ELR (cell line): ENCODE data around the gene VASN.

Experiments
- DNase-seq: peaks from one replicate; pipeline ENCODE4 v3.0.0-alpha.2; 2015; ENCODE audit warnings: low read depth

VASN gene

DNA sequence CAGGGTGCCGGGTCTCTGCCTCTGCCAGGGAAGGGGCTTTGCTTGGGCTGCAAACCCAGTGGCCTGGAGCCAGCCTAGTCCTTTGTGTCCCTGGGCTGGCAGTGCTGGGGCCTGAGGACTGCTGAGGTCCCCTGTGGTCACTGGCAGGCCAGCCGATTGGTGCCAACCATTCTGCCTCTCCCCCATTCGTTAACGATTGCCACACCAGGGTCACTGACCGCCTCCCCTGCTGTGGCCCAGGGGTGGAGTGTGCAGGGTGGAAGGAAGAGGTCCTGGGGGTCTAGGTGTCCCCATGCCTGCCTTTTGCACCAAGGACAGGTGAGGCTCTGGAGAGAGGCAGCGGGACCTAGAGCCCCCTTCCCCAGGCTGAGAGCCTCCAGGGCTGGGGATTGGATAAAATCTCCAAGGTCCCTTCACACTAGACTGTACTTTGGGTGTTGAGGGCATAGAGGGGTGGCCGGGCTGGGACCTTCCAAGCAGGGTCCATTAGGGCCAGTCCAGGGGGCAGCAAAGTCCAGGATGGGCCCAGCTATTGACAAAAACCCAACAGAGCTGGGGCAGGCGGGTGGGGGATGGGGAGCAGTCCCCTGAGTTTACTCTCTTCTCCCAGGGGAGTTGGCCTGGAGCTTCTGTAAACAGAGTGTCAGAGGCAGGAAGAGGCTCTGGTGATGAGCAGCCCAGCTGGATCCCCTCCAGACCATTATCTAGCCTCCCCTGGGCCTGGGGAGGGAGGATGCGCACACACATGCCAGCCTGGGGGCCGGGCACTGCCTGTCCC, 1.1 kb downstream of the VASN start:
- DNase-seq, result peak; percentile 78

DNA sequence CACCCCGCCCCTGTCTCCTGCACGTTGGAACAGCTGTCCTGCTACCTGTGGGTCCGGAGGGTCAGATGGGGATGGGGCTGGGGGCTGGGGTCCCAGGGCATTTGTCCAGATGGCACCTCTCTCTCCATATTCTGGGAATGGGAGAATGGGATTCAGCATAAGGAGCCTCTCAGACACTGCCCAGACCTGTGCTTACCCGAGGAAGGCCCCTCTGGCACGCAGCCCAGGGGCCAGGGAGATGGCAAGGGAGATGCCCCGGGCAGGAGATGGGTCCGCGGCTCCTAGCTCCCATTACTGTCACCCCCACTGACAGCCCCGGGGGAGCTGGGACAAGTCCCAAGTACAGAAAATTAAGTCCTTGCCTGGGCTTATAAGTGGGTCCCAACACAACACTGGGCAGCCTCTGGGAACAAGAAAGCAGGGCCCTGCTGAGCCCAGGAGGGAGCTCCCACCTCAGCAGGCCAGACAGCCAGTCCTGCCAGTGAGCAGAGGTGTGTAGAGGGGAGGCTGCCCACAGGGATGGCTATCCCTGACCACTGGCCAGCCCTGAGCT, 1.8 kb downstream of the VASN start:
- DNase-seq, result peak; percentile 48

DNA sequence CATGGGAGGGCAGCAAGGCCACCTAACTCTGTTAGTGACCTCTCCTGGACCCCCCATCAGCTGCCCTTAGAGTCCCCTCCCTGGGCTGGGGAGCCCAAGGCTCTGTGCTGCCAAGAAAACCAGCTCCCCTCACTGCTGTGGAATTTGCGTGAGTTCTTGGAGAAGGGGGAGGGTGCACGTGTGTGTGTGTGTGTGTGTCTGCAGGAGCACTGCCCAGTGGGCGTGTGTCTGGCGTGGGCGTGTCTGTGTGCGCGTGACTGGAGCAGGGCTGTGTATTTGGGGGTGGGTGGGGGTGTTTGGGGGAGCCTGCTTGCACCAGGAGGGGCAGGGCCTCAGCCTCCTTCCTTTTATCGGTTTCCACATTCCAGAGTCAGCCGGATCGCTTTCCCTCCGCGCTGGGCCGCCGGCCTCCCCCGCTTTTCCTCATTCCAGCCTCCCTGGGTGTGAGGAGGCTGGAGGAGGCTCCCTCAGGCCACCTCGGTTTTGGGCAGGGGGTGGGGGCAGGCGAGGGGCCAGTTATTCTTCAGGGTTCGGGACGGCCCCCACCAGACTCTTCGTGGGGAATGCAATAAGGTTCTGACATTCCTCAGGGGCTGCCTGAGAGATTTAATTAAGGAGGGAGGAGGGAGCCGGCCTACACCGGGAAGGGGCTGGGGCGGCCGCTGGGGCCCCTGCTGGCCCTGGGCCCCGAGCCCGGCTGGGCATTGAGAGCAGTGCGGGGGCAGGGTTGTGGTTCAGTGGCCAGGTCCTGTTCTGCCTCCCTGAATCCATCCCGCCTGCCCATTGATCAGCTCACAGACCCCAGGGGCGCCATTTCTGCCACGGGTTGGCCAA, 2.5 kb downstream of the VASN start:
- peak; percentile 87 for DNase-seq

DNA sequence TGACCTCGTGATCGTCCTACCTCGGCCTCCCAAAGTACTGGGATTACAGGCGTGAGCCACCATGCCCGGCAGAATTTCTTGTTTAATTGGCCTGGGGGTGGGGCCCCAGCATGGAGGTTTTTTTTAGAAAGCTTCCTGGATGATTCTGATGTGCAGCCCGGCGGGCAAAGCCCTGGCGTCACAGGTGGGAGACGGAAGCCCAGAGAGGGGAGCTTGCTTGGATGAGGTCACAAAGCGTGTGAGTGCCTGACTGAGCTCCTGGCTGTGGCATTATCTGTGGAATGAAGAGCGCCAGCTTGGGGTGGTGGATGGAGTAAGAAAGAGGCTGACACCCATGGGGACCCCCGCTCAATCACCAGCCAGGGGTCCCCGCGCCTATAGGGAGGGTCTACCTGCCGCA, 4.1 kb downstream of the VASN start:
- DNase-seq, result peak; percentile 74

DNA sequence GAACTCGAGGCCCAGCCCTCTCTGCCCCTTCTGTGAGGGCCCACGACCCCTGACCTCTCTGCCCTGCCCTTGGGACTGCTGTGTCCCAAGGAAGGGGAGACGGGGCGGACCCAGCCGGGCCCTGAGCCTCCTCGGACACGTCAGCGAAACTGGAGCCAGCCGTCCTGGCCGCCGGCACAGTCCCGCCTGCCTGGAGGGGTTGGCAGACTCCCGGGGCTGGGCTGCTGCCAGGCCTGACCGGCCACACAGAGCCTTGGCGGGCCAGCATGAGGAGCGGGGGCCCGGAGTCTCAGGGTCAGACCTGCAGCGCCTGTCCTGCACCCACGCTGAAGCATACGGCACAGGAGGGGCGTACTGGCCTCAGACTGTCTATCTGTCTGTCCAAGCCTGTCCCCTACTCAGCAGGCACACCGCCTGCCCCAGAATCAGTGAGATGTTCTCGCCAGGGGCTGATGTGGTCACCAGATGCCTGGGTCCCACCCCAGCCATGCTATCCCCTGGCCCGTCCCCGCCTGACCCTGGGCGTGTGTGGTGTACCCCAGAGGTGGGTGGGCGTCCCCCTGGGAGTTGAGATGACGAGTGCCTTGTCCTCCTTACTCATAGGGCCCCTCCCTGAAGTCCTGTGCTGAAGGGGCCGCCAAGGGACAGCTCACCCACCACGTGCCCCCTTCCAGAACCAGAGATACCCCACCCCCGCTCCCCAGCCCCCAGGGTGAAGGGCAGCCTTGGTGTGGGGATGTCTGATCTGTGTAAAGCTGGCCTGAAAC, 4.7 kb downstream of the VASN start:
- peak; percentile 81 for DNase-seq

DNA sequence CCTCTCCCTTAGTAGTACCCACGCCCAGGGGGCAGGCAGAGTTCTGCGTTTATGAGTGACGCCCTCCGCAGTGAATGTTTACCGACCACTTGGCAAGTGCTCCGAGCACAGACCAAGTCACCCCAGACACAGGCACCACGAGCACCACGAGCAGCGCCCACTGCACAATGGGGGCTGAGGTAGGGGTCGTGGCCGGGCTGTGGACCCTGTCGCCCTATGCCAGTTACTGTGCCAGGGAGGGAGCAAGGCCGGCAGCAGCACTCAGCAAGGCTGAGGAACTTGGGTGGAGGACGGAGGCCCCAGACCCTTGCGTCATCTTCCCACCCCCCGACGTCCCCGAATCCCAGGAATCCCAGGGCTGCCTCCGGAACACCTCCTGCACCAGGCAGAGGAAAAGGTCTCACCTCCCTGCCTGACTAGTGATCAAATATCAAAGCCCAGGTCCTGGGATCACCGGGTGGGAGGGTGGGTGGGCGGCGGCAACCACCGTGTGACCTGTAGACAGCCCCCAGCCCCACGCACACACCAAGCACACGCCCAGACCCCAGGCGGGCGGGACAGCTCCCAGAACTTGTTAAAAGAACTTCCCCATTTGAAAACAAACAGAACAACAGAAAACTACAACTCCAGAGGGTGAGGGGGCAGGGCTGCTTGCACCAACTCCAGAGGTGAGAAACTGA, 5.4 kb downstream of the VASN start:
- DNase-seq, result no peak

DNA sequence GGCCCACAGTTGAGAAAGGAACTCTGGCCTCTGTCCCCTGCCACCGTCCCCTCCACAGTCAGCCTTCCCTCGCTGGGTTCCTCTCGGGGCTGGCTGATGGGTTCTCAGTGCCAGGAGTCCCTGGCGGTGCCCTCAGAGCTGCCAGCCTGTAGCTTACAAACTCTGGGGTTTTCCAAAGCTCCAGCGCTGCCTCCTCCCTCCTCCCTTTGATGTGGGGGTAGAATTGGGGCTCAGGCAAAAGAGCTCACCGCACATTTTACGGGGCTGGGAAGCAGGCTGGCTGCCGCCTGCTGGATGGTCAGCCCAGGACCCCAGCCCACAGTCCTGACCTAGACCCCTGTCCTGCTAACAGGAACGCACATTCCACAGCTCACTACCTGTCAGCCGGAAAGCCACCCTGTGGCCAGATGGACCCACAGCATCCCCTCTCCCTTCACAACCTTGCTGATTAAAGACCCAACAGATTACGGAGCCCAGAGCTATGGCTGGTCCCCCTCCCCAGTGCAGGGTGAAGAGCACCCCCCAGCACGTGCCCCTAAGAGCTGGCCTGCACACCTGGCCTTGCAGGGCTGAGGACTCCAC, 6.0 kb downstream of the VASN start:
- DNase-seq, result no peak

DNA sequence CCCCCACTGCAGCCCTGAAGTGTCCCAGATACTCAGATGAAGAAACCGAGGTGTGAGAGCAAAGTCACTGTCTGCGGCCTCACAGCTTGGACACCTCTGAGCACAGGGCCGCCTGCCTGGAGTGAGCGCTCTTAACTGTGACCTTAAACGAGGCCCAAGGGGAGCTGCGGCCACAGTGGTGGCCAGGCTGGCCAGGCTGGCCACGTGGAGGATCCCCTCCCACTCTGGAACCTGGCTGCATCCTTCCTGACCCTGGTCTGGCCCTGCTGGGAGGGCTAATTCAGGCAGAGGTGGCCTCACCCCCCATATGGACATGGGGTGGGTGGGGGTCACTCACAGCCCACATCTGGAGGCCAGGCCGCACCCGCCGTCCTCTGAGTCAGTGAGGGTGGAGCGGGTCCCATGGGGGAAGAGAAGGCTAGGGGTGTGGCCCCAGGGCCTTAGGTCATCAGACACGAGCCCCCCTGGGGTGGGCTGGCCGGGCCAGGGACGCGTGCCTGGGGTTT, 6.6 kb downstream of the VASN start:
- peak; percentile 46 for DNase-seq

DNA sequence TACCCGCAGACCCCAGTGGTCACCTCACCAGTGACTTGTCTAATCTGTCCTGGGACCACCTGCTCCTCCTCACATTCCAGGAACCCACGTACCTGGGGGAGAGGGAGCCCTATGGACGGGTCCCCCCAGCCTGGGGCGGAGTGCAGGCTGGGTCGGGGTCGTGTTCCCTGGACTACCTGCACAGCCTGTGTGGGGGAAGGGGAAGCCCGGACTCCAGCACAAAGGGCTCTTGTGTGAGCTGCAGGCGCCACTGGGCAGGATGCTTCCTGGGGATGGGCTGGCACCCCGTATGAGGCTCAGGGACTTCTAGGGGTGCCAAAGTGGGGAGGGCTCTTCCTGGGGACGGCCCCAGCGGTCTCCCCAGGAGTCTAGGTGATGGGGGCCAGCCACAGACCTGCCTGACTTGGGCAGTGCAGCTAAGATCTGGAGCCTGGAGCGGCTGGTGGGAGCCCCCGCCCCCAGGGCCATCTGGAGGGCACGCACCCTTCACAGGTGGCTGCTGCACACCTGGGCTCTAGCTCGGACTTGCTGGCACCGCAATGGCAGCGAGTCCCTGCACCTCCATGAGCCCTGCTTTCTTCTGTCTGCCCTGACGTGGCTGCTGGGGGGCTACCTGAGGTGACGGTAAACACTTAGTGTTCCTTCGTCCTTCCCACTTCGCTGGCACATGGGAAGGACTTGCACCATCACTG, 7.5 kb downstream of the VASN start:
- no peak for DNase-seq

DNA sequence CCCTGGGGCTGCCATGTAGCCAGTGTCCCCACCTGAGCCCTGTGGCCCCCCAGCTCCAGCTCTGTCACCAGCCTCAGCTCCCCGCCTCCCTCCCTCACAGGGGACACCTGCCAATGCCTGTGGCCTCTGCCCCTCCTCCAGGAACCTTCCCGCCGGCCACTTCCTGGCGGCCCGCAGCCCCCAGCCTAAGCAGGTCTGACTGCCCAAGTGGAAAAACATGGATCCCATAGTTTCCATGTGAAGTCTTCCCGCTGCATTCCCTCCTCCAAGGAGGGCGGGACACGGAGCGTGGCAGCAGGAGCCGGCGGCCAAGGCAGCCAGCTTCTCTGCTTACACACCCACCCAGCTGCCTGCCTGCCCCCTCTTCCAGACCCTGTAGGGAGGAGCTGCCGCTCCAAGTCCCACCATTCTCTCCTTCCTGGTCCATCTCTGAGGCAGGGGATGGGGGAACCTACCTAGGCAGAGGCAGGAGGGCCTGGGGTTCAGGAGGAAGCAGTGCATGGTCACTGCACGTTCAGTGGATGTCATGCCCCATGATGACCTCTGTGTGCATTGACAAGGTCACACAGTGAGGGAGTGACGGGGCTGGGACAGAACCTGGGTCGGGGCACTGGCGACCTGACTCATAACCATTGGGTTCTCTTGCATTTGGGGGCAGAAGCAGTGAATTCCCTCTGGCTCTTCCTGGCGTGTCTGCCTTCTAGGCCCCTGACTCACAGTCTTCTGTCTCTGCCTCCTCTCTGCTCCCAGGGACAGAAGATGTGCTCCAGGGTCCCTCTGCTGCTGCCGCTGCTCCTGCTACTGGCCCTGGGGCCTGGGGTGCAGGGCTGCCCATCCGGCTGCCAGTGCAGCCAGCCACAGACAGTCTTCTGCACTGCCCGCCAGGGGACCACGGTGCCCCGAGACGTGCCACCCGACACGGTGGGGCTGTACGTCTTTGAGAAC, 8.7 kb downstream of the VASN start:
- DNase-seq, result peak; percentile 31

DNA sequence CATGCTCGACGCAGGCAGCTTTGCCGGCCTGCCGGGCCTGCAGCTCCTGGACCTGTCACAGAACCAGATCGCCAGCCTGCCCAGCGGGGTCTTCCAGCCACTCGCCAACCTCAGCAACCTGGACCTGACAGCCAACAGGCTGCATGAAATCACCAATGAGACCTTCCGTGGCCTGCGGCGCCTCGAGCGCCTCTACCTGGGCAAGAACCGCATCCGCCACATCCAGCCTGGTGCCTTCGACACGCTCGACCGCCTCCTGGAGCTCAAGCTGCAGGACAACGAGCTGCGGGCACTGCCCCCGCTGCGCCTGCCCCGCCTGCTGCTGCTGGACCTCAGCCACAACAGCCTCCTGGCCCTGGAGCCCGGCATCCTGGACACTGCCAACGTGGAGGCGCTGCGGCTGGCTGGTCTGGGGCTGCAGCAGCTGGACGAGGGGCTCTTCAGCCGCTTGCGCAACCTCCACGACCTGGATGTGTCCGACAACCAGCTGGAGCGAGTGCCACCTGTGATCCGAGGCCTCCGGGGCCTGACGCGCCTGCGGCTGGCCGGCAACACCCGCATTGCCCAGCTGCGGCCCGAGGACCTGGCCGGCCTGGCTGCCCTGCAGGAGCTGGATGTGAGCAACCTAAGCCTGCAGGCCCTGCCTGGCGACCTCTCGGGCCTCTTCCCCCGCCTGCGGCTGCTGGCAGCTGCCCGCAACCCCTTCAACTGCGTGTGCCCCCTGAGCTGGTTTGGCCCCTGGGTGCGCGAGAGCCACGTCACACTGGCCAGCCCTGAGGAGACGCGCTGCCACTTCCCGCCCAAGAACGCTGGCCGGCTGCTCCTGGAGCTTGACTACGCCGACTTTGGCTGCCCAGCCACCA, 9.7 kb downstream of the VASN start:
- no peak for DNase-seq

DNA sequence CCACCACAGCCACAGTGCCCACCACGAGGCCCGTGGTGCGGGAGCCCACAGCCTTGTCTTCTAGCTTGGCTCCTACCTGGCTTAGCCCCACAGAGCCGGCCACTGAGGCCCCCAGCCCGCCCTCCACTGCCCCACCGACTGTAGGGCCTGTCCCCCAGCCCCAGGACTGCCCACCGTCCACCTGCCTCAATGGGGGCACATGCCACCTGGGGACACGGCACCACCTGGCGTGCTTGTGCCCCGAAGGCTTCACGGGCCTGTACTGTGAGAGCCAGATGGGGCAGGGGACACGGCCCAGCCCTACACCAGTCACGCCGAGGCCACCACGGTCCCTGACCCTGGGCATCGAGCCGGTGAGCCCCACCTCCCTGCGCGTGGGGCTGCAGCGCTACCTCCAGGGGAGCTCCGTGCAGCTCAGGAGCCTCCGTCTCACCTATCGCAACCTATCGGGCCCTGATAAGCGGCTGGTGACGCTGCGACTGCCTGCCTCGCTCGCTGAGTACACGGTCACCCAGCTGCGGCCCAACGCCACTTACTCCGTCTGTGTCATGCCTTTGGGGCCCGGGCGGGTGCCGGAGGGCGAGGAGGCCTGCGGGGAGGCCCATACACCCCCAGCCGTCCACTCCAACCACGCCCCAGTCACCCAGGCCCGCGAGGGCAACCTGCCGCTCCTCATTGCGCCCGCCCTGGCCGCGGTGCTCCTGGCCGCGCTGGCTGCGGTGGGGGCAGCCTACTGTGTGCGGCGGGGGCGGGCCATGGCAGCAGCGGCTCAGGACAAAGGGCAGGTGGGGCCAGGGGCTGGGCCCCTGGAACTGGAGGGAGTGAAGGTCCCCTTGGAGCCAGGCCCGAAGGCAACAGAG, 10.5 kb downstream of the VASN start:
- no peak for DNase-seq

DNA sequence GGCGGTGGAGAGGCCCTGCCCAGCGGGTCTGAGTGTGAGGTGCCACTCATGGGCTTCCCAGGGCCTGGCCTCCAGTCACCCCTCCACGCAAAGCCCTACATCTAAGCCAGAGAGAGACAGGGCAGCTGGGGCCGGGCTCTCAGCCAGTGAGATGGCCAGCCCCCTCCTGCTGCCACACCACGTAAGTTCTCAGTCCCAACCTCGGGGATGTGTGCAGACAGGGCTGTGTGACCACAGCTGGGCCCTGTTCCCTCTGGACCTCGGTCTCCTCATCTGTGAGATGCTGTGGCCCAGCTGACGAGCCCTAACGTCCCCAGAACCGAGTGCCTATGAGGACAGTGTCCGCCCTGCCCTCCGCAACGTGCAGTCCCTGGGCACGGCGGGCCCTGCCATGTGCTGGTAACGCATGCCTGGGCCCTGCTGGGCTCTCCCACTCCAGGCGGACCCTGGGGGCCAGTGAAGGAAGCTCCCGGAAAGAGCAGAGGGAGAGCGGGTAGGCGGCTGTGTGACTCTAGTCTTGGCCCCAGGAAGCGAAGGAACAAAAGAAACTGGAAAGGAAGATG, 11.2 kb downstream of the VASN start:
- DNase-seq, result no peak

DNA sequence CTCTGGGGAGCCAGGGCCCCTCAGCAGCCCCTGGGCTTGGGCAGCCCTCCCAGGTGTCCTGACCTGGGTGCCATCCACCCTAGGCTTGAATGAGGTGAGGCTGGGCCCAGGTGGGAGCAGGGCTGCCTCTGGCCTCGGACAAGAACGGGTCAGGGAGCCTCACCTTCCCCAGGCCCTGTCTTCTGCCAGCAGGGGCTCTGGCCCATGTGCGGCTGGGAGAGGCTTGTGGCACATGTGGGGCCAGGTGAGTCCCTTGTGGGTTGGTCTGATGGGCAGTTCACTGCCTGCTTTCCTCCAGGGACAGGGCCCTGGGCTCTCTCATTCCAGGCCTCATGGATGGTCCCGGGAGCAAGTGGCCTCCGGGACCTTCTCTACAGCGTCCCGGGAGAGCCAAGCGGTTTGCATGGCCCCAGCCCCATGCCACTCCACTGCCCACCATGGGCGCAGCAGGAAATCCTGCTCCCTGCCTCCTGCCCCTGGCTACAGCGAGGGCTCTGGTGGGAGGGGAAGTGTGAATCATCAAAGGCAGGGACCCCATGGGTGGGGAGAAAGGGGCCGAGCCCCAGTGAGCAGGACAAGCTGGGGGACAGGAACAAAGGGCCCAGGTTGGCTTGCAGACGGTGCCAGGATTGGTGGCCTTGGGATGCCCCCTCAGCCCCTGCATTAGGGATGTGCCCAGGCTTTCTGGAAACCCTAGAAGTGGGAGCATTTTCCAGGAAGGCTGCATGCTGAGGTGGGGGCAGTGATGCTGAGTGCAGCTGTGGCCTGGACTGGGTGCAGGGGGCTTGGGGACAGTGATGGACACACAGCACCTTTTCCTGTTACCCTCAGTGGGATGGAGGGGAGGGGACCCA, 12.2 kb downstream of the VASN start:
- DNase-seq, result no peak

DNA sequence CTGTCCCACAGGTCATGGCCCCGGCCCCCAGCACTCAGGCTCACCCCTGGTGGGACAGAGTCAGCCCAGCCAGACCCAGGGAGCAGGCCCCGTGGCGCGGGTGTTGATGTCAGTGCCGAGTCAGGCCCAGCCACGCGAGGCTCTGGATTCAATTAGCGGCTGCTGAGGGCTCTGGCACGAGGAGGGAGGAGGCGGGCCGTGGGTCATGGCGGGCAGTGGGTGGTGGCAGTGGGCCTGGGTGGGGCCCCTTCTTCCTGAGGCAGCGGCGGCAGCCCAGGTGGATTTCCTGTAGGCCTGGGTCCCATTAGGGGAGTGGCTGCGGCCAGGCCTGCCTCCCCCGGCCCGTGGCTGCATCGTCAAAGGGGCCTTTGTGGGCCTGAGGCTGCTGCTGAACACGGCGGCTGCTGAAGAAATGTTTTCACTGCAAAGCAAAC, 12.9 kb downstream of the VASN start:
- no peak for DNase-seq
